HG02763 (cell line): Measurements from ENCODE around the gene CCSER2.
"Not testable (repeated sequence)": the region's sequence is repeated elsewhere in the genome, so short reads cannot be mapped to it uniquely, and the experiment has no call there.

Source experiments
- ATAC-seq: cut with Tn5 transposase; IDR thresholded peaks from one replicate; pipeline ENCODE4 v1.9.1; 2021; ENCODE audit warnings: mild to moderate bottlenecking, moderate library complexity; ENCODE audit not compliant: unreplicated experiment

Gene CCSER2

DNA sequence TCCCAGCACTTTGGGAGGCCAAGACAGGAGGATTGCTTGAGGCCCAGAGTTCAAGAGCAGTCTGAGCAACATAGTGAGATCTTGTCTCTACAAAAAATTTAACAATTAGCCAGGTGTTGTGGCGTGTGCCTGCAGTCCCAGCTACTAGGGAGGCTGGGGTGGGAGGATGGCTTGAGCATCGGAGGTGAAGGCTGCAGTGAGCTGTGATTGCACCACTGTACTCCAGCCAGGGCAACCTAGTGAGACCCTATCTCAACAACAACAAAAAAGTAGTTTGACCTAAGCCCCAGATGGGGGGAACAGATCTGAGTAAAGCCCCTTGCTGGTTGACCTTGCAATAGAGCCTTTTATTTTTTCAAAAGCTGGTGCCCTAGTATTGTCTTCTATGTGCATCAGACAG, 15.6 kb upstream of the CCSER2 start:
- no peak for ATAC-seq

DNA sequence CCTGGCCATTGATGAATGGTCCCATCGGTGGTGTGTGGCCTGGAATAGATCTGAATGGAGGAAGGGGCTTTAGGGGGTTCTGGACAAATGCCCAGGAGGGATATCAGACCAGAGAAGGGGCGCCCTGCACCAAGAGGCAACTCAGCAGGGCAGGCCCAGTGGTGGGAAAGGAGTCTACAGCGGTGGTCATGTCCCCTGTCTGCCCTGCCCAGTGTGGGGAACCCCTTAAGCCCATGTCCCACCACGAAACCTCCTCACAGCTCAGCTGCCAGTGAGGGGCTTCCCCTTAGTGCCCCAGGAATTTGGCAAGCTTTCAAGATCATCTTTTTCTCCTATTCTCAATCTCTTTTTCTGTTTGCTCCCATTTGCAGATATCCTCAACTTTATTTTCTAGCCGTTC, 14.1 kb upstream of the CCSER2 start:
- no peak for ATAC-seq

DNA sequence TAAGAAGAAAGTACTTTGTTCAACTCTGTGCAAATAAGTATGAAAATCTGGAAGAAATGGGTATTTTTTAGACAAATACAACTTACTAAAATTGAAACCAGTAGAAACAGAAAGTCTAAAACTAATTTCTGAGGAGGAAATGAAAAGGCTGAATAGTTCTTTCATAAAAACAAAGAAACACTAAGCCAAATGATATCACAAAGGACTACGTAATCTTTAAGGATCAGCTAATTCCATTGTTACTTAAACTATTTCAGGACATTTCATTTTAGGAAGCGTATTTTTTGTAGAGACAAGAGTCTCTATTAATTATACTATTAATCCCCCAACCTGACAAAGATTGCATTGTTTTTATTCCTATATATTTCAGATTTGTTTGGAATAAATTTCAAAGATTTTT, 11.2 kb upstream of the CCSER2 start:
- ATAC-seq, result peak; percentile 75

DNA sequence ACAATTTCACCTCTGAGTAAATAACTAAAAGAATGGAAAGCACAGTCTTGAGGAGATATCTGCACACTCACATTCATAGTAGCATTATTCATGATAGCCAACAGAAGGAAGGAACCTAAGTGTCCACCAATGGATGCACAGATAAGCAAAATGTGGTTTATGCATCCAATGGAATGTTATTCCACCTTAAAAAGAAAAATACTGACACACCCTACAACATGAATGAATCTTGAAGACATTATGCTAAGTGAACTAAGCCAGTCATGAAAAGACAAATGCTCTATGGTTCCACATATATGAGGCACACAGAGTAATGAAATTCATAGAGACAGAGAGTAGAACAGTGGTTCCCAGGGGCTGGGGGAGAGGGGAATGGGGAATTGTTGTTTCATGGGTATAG, 6.5 kb upstream of the CCSER2 start:
- ATAC-seq, result no peak

DNA sequence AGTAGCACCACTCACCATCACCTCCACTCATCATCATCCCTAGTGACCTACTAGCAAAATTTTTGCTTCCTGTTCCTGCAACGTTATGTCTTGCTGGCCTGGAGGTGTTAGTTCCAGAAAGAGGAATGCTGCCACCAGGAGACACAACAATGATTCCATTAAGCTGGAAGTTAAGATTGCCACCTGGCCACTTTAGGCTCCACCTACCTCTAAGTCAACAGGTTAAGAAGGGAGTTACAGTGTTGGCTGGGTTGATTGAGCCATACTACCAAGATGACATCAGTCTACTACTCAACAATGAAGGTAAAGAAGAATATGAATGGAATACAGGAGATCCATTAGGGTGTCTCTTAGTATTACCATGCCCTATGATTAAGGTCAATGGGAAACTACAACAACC, 4.8 kb upstream of the CCSER2 start:
- ATAC-seq, result not testable (repeated sequence)

DNA sequence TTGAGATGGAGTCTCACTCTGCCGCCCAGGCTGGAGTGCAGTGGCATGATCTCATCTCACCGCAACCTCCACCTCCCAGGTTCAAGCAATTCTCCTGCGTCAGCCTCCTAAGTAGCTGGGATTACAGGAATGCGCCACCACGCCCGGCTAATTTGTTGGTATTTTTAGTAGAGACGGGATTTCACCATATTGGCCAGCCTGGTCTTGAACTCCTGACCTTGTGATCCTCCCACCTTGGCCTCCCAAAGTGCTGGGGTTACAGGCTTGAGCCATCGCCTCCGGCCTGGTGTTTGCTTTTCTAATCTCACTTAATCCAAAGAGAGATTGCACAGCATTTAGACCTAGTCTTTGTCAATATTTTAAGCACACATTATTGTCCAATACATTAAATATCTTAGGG, 1.4 kb upstream of the CCSER2 start:
- ATAC-seq, result not testable (repeated sequence)

DNA sequence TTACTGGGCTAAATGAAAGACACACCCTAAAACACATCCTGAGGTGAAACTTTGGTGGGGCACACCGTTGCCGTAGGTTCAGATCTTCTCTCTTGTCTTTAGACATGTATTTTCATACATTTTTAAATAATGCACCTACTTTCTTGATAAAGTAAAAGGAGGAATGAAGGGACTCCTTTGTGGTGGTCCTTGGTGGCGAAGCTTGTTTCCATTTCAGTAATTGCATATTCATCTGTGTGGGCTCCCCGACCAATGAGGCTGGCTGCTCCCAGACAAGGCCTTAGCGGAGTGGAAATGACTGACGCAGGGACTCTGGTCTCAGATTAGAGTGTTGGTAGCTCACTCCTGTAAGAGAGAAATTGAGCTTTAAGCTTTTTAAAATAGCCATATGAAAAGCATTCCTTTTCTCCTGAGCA, 815 bp downstream of the CCSER2 start:
- ATAC-seq, result no peak

DNA sequence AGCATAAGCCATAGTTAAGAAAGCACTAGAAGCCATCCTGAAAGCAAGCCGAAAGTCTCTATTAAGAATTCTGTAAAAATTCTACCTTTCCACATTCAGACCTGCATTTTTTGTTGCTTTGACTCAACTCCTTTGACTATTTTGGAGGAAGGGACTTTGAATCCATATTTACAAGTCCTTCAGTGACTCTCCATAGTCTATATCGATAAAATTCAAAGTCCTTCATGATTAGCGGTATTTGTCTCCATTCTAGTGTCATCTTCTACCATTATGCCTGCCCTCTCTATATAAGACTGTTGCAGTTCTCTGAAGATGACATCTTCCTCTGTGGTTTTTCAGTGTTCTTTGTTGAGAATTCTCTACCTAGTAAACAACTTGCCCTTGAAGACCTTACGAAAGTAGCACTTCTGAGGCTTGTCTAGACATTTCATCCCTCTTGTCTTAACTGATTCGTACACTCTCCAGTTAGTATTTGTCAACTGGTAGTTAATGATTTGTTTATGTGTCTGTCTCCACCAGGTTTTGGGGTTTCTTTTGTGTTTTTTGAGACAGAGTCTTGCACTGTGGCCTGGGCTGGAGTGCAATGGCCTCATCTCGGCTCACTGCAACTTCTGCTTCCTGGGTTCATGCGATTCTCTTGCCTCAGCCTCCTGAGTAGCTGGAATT, 1.7 kb downstream of the CCSER2 start:
- peak; percentile 64 for ATAC-seq

DNA sequence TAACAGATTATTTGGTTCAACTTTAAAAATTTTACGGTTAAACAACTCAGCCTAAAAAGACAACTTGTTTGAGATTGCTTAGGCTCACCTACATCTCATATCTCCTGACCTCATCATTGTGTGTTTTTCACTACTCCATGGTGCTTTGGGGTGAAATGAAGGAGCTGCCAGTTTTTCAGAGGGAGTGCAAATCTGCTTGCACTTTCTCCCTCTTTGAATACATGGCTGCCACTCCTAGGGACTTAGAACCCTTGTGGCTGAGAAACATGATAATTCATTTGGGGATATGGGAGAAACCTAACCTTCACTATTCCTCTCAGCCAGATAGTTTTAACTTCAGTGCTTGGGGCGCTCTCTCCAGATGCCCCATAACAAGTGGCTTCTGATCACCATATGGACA, 2.7 kb downstream of the CCSER2 start:
- no peak for ATAC-seq

DNA sequence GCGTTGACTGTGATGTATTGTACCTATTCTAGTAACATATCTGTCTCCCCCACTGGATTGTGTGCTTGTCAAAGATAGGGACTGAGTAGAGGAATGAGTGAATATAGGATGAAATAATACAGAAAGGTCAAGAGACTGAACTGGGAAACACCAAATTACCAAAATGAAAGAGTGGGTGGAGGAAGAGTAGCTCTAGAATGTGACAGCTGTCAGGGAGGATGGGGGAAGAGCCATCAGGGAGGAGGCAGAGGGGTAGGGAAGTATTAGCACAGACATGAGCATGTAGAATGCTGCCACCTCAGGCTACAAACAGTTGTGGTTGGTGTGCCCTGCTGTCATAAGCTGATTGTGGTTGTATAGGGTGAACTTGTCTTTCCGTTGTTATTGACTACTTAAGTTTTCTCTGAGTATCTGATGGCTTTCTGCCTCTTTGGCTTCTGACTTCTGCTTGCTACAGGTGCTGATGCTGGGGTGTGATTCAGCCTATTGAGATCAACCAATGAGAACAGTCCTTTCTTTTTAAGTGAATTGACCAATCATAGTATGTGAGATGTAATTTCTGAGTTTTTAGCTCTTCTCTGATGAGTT, 5.6 kb downstream of the CCSER2 start:
- ATAC-seq, result peak; percentile 25

DNA sequence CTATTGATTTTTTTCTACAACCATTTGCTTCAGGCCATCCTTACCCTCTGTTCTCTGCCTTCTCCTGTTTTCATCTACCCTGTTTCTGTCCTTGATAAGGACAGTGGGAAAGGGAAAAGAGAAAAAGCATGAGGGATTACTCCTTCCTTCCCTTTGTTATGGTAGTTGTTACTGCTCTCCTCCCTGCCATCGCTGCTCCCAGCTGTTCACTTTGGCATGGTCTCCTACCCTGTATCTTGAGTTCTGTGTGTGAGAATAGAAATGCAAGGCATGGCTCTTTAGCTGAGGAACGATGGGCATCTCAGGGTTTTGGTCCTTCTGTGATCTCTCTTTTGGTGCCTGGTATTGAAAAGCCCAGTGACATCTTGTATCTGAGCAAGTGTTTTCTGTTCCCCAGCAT, 6.4 kb downstream of the CCSER2 start:
- no peak for ATAC-seq

DNA sequence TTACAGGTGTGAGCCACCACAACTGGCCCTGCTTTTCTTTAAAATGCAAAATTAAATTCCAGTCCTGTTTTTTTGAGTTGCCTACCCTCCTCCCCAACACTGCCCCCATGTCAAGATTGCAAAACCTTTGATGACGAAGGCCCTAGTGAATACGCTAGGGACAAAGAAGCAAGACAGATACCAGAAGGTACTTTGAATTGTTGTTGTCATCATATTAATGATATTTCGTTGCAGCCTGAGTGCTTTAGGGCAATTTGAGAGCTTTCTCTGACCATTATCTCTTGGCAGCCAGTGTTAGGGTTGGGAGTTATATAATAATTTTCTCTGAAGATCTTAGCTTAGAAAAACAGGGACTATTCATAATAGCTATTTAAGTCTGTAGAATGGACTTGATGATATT, 7.1 kb downstream of the CCSER2 start:
- no peak for ATAC-seq

DNA sequence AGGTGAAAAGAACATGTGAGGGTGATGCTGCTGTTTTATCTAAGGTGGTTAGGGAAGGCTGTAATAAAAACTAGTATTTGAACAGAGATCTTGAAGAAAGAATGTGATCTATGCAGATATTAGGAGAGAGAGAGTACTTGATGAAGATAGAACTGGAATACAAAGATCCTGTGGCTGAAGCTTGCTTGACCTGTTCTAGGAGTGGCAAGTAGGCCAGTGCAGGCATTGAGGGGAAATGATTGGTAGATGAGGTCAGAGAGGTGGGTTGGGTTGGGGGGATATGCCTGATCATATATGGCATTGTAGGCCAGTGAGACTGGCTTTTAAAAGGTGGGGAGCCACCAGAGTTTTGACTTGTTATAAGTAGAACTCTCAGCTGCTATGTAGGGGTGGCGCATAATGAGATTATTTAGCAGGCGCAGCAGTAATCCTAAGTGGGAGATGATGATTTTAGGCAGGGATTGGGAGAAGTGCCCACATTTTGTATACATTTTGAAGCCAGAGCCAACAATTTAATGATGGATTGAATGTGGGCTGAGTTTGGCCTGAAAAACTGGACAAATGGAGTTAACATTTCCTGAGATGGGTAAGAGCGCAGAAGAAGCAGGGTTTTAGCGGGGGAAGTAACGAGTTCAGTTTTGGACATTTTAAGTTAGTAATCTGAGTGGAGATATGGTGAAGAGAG, 8.2 kb downstream of the CCSER2 start:
- no peak for ATAC-seq

DNA sequence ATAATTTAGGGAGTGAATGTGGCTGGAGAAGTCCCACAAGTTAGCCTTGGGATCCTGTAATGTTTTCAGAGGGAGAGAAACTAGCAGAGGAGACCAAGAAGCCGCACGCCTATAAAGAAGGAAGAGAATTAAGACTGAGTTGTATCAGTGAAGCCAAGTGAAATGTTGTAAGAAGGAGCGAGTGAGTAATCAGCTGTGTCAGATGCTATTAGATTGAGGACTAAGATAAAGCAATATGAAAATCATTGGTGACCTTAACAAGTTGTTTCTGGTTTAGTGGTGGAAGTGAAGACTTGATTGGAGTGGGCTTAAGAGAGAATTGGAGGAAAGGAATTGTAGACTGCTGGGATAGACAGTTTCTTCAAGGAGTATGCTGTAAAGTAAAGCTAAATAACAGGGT, 8.8 kb downstream of the CCSER2 start:
- no peak for ATAC-seq

DNA sequence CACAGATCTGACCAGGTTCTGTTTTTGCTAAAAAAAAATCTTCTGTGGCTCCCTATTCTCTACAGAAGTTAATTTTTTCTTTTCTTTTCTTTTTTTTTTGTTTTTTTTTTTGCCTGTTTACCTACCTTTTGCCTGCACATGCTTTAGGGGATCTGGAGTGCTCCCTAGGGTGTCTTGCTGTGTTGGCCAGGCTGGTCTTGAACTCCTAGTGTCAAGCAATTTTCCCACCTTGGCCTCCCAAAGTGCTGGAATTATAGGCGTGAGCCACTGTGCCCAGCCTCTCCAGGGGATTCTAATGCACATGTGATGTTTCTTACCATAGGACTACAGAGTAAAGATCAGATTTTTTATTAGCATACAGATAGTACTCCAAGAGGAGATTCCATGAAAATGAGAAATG, 10.6 kb downstream of the CCSER2 start:
- ATAC-seq, result no peak

DNA sequence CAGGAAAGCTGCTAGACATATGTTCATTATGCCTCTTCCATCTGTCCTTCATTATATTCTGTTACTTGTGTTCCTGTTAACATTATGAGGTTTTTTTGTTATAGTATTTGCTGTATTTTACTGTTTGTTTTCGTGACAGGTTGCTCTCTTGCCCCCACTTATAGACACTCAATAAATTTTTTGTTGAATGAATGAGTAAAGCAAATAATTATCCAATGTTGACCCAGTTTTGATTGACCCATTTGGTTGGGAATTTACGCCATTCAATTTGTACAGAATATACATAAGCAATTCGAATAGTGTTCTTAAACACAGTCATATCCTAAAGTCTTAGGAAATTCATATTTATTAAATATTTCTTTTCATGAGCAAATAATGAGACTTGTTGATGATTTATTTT, 11.8 kb downstream of the CCSER2 start:
- no peak for ATAC-seq

DNA sequence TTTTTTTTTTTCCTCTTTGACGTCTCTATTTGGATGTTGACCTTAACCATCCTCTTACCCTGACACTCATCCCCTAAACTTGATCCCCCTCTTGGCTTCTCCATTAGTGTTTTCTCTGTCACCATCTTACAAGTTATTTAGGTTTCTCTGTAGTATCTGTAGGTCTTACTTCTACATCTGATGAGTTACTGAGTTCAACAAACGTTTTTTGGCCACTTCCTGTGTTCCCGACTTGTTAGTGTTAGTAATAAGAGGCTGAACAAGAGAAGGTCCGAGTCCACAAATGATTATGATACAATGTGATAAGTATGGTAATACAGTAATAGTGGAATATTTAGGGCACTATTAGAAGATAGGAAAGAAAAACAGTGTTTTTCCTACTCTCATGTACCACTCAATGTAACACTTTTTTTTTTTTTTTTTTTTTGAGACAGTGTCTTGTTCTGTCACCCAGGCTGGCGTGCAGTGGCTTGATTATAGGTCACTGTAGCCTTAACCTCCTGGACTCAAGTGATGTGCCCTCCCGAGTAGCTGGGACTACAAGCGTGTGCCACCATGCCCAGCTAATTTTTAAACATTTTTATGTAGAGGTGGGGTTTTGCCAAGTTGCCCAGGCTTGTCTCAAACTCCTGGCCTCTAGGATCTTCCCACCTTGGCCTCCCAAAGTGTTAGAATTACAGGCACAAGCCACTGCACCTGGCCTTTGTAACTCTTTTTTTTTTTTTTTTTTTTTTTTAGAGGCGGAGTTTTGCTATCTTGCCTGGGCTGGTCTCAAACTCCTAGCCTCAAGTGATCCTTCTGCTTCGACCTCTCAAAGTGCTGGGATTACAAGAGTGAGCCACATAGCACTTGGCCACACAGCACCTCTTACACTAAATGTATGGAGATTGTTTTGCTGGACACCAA, 12.5 kb downstream of the CCSER2 start:
- no peak for ATAC-seq

DNA sequence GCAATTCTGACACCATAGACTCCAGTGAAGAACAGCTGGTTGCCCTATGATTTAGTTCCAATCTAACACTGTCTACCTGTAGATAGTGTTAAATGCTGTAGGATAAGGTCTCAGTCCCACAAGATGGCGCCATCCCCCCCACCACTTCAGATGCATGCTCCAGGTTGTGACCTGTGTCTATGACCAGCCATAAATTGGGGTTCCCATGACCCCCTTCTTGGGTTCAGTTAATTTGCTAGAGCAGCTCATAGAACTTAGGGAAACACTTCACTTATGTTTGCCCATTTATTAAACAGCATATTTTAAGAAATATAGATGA, 13.1 kb downstream of the CCSER2 start:
- no peak for ATAC-seq

DNA sequence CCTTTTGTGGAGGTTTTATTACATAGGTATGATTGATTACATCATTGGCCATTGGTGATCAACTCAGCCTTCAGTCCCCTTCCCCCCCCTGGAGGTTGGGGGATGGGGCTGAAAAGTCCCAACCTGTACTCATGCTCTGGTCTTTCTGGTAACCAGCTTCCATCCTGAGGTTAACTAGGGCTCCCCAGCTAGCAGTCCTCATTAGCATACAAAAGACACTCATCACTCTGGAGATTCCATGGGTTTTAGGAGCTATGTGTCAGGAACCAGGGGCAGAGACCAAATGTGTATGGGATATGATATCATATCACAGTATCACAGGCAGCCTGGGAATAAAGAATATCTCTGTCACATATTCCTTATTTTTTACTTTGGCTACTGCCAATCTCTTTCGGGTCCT, 13.6 kb downstream of the CCSER2 start:
- no peak for ATAC-seq

DNA sequence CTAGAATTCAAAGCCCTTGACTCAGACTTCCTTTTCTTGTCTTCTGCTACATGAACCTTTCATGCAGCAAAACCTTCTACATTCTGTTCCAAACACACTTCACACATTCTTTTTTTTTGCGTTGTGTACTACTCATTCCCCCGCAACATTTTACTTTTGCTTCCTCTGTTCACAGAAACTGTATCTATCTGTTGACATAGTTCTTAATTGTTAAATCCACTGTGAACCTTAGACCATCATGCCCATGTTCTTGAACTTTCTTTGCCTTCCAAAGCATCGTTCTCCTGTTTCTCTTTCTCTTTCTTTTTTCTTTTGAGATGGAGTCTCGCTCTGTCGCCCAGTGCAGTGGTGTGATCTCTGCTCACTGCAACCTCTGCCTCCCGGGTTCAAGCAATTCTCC, 14.2 kb downstream of the CCSER2 start:
- no peak for ATAC-seq

DNA sequence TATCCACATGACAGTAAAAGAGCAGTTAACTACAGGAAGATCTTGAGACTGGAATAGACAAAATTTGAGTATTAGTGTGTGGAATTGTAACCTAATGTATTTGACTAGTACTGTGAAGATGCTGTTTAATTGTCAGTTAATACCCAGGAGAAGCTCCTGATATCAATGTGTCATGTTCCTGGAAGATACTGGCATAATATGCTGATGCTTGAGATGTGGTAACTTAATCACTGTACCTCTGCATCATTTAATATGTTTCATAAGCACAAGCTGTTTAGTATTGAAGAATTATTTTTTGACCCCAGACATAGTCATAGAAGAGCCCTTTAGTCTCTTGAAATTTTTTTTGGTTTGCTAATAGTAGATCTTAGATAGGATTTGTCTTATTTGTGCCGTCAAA, 15.4 kb downstream of the CCSER2 start:
- ATAC-seq, result no peak

DNA sequence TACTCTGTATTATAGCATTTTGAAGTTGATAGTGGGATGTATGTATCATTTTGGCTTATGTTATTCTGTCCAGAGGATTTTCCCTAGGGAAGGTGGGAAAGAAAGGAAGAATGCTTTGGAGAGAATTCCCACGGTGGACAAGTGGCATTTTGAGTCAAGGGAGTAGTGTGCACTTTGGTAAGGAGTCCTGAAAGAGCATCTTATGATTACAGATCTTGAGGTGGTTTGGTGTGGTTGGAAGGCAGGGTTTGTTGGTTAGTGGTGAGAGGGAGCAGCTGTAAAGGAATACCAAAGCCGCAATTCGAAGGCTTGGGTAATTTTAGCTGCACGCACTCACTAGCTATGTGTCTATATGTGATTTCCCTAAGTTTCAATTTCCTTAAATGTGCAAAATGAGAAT, 16.1 kb downstream of the CCSER2 start:
- no peak for ATAC-seq
